Measurements from ENCODE around the gene SCARF2. TPM values are rescaled to one million over a fixed set of nuclear protein-coding genes. Genes with fewer than 3 reads are reported as not detected.

Gene SCARF2
- total RNA-seq, 1 donor from 2014 or later, result 133 TPM

DNA sequence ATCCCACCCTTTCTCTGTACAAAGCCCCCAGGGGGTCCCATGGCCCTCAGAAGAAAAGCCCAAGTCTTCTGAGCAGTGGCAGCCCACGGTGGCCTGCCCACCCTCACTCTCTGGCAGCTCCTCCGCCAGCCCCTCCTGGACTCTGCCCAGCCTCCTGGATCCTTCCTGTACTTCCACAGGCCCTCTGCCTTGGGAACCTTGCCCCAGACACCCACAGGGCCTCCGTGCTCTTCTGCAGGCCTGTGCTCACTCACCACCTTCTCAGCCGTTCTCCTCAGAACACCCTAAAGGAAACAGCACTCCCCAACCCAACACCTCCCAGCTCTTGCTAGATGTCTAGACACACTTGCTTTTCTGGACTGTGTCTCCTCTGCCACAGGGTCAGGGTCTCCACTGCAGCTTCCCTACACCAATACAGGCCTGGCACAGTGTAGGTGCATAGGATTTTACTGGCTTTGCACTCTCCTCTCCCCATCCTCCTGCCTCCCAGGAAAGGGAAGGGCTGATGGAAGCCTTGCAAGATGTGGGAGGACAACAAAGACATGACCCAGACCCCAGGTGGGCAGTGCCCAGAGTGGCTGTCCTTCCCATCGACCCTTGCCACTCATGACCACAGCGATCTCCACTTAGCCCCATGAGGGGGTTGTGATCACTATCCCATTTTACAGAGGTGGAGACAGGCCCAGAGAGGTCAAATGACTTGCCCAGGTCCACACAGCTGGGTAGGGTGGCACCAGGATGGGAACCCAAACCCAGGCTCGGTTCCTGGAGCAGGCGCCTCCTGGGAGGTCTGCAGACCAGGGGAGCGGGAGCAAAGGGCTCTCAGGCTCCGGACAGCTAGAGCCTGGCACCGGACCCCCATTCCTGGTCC, 2.0 kb downstream of the SCARF2 start:
- H3K9me3 ChIP-seq, result no peaks in the 10 kb centered on the region
- TF ChIP-seq CTCF (IDR thresholded peaks at IDR 0.05), result no peak
- no peaks in the 10 kb centered on the region for H3K36me3 ChIP-seq
- H3K27ac ChIP-seq, result peak overlapping the region; percentile 89 to 94
- H3K4me1 ChIP-seq, result peaks cover 6 to 20% of the 10 kb centered on the region in 2 donors
- DNase-seq (ENCODE audit: low spot score in 2 of 2), result no peak
- intact Hi-C loops (cut with DNase I), result loop anchor here (1.0 to 10.0 kb wide), 4 partner anchors 13 to 481 kb away; no protein-coding TSS in a partner anchor
- no peaks in the 10 kb centered on the region for H3K27me3 ChIP-seq
- peak overlapping the region; percentile 82 to 84 for H3K4me3 ChIP-seq

- intact Hi-C loops (cut with DNase I), result loop anchor here (5.0 to 10.0 kb wide), 2 partner anchors 263 to 480 kb away; no protein-coding TSS in a partner anchor
- no peaks in the 10 kb centered on the region for H3K27me3 ChIP-seq
- H3K27ac ChIP-seq, result no peak overlapping the region
- H3K4me3 ChIP-seq, result no peak overlapping the region
- peaks cover 3 to 8% of the 10 kb centered on the region in 2 donors for H3K36me3 ChIP-seq
- H3K9me3 ChIP-seq, result no peaks in the 10 kb centered on the region
- DNase-seq (ENCODE audit: low spot score in 2 of 2), result no peak
- H3K4me1 ChIP-seq, result peaks cover 6 to 20% of the 10 kb centered on the region in 2 donors
- TF ChIP-seq CTCF (IDR thresholded peaks at IDR 0.05), result no peak
These were observed 2.9 kb downstream of the SCARF2 start for GRCh38 chr22:20434773-20435172.

DNA sequence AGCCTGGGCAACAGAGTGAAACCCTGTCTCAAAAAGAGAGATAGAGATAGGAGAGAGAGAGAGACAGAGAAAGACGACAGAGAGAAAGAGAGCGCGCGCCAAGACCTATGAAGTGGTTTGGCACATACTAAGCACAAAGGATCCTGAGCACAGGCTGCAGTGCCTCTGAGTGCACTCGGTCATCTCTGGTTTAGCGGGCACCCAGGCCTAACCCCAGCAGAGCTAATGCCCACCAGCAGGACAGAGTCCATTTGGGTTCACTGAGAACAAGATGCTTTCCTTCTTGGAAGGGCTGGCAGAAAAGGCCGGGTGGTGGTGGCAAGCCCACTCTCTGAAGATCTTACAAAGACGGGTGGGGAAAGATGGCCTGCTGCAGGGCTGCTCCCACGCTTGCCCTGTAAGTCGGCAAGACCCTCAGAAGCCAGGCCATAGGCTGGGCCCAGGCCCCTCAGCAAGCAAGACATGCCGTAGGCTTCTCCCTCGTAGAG, 3.3 kb downstream of the SCARF2 start:
- H3K27ac ChIP-seq, result no peak overlapping the region
- H3K27me3 ChIP-seq, result no peaks in the 10 kb centered on the region
- intact Hi-C loops (cut with DNase I), result loop anchor here (10.0 kb wide), 1 partner anchor 480 kb away; no protein-coding TSS in a partner anchor
- H3K36me3 ChIP-seq, result peaks cover 8 to 13% of the 10 kb centered on the region in 2 donors
- no peak overlapping the region for H3K4me3 ChIP-seq
- no peak for DNase-seq (ENCODE audit: low spot score in 2 of 2)
- peaks cover 6 to 20% of the 10 kb centered on the region in 2 donors for H3K4me1 ChIP-seq
- no peak for TF ChIP-seq CTCF (IDR thresholded peaks at IDR 0.05)
- no peaks in the 10 kb centered on the region for H3K9me3 ChIP-seq

DNA sequence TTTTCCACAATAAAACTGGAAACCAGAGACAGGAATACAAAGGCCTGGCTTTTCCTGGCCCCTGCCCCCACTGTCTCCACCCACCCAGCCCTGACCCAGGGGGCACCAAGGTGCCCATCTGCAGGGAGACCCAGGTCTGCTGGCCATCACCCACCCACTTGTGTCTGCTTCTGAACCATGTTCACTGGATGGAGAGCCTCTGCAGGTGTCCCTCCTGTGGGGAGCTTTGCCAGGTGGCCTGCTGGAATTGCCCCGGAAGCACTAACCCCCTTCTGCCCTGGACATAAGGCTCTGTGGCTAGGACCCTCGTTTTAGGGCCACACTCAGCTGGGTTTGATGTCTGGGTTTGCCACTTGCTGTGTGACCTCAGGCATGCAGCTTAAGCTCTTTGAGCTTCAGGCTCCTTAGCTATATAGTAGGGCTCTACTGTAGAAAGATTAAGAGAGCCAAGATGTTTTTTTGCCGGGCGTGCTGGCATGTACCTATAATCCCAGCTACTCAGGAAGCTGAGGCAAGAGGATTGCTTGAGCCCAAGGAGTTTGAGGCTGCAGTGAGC, 3.9 kb downstream of the SCARF2 start:
- no peak for TF ChIP-seq CTCF (IDR thresholded peaks at IDR 0.05)
- Histone ChIP-seq H3K36me3 (peaks cover 13 to 18% of the 10 kb centered on the region in 2 donors), H3K4me3 (no peak overlapping the region), H3K9me3 (no peaks in the 10 kb centered on the region), H3K27me3 (no peaks in the 10 kb centered on the region), H3K4me1 (peaks cover 4 to 20% of the 10 kb centered on the region in 2 donors), H3K27ac (no peak overlapping the region)
- DNase-seq (ENCODE audit: low spot score in 2 of 2), result no peak
- intact Hi-C loops (cut with DNase I), result loop anchor here (10.0 kb wide), 1 partner anchor 479 kb away; no protein-coding TSS in a partner anchor

DNA sequence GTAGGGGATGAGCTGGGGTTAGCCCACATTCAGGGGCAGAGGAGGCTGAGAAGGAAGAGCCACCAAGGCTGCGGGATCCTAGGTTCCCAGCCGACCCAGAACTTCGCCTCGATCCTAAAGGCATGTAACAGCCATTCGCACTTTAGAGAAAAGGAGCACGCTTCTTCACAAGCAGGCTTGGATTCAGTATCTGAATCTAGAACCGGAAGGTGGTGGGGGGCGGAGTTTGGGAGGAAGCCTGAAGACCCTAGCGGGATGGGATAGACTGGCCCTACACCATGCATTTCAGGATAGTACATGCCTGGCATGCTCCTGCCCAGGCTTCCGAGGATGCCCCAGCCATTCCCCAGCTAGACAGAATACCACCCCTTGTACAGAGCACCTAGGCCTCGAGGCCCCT, 4.4 kb downstream of the SCARF2 start:
- no peaks in the 10 kb centered on the region for H3K27me3 ChIP-seq
- H3K27ac ChIP-seq, result no peak overlapping the region
- peaks cover 19 to 24% of the 10 kb centered on the region in 2 donors for H3K36me3 ChIP-seq
- H3K4me3 ChIP-seq, result no peak overlapping the region
- no peak for TF ChIP-seq CTCF (IDR thresholded peaks at IDR 0.05)
- no peaks in the 10 kb centered on the region for H3K9me3 ChIP-seq
- intact Hi-C loops (cut with DNase I), result loop anchor here (10.0 kb wide), 1 partner anchor 478 kb away; no protein-coding TSS in a partner anchor
- DNase-seq (ENCODE audit: low spot score in 2 of 2), result no peak
- H3K4me1 ChIP-seq, result peaks cover 3 to 20% of the 10 kb centered on the region in 2 donors
